NCI-H82 (cell line): Measurements from ENCODE around the gene DDX24.

ENCODE experiments used
- DNase-seq: peaks from one replicate; lab custom pipeline; 2025; lab: John Stamatoyannopoulos, UW

The DDX24 gene, protein sequence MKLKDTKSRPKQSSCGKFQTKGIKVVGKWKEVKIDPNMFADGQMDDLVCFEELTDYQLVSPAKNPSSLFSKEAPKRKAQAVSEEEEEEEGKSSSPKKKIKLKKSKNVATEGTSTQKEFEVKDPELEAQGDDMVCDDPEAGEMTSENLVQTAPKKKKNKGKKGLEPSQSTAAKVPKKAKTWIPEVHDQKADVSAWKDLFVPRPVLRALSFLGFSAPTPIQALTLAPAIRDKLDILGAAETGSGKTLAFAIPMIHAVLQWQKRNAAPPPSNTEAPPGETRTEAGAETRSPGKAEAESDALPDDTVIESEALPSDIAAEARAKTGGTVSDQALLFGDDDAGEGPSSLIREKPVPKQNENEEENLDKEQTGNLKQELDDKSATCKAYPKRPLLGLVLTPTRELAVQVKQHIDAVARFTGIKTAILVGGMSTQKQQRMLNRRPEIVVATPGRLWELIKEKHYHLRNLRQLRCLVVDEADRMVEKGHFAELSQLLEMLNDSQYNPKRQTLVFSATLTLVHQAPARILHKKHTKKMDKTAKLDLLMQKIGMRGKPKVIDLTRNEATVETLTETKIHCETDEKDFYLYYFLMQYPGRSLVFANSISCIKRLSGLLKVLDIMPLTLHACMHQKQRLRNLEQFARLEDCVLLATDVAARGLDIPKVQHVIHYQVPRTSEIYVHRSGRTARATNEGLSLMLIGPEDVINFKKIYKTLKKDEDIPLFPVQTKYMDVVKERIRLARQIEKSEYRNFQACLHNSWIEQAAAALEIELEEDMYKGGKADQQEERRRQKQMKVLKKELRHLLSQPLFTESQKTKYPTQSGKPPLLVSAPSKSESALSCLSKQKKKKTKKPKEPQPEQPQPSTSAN

GRCh38 chr14:94080621-94081385 is at the start of gene DDX24, which contains the start of gene IFI27L1:
DDX24 (minus strand) TSS chr14:94081202; CDS start chr14:94079742, 1,460 bp downstream.
IFI27L1 (plus strand) TSS chr14:94081310; CDS start chr14:94096938, 15,628 bp downstream.
- DNase-seq, result peak; percentile 92

DNA sequence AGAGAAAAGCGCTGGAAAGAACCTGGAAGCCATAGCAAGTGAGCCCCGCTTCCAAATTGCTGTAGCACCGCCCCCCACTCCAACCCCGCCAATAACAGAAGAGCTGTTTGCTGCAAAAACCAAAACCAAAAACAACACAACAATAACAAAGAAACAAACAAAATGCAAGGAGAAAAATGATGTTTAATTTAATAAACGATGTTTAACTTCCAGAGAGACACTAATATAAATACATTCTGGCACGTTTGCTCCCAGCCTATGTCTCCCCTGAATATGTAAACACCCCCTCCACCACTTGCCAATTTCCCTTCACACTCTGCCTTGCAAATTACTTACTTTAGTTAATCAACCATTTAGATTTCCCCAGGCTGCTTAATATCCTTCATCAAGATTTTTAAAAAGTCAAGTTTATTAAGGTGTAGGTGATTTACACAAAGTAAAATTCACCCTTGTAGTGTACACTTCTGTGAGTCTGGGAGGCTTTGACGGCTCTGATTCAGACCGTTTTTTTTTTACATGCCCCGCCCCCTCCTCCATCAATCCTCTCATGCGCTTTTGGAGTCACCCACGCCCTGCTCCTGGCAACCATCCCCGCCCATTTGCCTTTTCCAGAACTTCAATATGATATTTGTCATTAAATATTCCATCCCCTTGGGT is 48.9 kb upstream of the DDX24 start:
- peak; percentile 77 for DNase-seq

- peak; percentile 81 for DNase-seq
Observed at GRCh38 chr14:94129111-94129757, 48.2 kb upstream of the DDX24 start, which contains the start of gene IFI27L2. IFI27L2 (minus strand) TSS chr14:94129604; CDS start chr14:94129564, 40 bp downstream.

- no peak for DNase-seq
Observed at GRCh38 chr14:94128216-94128839, 47.3 kb upstream of the DDX24 start.

DNA sequence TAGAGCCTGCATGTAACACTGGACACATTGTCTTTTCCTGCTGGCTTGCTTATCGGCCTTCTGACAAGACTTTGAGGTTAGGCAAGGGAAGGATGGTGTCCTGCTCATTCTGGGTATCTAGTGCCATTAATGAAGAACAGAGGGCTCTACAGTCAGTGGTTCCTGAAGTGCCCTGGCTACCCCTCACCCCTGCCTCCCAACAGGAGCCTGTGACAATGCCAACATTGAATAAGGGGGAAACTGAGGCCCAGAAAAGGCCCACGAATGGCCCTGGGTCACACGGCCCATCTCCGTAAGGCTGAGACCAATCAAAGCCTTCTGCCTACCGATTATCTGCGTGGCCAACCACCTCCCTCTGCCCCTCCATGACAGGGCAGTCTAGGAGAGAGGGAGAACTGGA is 46.3 kb upstream of the DDX24 start:
- DNase-seq, result no peak

- DNase-seq, result no peak
Observed at GRCh38 chr14:94126800-94127199, 45.8 kb upstream of the DDX24 start.

GRCh38 chr14:94126419-94126677 is 45.3 kb upstream of the DDX24 start:
- no peak for DNase-seq

DNA sequence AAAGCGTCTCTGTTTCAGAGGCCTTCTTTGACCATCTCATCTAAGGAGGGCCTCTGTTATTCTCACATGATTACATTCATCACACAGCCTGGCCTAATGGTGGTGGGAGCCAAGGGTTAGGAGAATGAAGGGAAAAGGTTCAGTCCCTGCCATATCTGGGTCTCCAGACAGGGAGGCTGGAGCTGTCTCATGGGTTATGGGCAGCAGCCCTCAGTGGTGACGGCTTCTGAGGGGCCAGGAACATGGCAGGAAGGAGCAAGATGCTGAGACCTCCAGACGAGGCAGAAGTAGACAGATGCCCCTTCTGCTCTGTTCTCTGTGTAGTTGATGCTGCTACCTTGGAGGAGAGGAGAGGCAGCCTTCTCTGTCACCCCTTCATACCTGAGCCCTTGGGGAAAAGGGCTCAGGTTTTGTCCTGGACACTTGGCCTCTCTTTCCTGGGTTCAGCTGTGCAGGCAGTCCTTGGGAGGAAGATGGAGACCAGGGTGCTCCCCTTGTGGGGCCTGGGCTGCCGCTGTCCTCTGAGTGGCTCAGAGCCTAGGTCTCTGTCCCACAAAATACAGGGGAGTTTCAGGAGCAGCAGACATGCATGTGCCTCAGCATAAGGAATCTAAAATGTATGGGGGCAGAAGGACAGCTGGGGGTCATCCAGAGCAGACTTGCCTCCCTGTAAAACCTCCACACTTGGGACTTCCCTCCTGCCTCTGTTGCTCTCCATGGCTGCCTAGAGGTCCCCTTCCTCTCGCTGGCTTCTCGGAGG is 44.8 kb upstream of the DDX24 start:
- DNase-seq, result no peak

DNA sequence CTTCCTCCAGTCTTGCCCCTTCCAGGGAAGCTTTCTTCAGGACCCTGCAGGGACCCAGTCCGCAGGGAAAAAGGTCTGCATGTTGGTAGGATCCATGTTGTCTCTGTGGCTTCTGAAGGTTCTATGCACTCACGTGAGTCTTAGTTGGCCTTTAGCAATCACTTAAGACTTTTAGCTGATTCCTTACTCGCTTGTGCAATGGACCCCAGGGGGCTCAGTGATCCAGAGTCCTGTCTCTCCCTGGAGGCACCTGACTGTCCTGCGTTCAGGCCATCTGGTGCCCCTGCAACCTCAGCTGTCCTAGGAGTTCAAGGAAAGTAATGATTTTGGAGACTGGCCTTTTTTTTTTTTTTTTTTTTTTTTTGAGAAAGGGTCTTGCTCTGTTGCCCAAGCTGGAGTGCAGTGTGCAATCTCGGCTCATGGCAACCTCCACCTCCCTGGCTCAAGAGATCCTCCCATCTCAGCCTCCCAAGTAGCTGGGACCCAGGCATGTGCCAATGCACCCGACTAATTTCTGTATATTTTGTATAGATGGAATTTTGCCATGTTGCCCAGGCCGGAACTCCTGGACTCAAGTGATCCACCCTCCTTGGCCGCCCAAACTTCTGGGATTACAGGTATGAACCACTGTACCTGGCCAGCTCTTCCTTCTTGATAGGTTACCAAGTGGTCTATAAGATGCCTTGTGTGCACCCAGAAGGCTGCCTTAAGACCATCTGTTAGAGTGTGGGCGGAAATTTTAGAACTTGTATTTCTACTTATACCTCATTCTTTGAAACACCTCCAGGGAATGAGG is 43.8 kb upstream of the DDX24 start:
- no peak for DNase-seq

DNA sequence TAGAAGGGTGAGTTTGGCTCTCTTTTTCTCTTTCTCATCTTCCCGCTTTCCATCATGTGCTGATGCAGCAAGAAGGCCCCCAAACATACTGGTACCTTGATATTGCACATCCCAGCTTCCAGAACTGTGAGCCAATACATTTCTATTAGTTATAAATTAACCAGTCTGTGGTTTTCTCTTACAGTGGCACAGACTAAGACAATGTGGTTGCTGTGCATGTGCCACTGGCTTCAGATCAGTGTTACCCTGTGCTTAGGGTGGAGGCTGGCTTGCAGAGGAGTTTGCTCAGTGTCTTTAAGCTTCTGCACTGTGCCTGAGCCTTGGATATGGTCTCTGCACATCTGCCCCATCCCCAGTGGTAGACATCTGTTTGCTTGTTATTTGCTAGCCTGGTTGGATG is 42.9 kb upstream of the DDX24 start:
- no peak for DNase-seq

DNA sequence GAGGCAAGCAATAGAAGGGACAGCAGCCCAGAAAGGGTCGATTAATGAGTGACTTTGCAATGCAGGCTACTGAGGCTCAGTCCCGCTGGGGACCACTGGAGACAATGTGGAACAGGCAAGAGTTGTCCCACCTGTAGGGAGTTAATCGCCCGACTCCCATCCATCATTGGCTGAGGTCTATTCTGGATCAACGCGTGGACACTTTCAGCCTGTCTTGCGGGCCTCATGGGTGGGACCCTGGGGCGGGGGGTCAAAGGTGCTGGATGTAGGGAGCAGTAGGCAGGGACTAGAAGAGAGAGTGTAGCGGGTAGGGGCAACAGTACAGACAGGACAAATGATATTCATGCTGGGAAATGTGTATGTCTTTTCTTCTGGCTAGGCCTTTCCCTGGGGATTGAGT is 42.3 kb upstream of the DDX24 start:
- DNase-seq, result no peak

- no peak for DNase-seq
Observed at GRCh38 chr14:94122438-94122837, 41.4 kb upstream of the DDX24 start.

- DNase-seq, result no peak
Observed at GRCh38 chr14:94121485-94121884, 40.5 kb upstream of the DDX24 start.

DNA sequence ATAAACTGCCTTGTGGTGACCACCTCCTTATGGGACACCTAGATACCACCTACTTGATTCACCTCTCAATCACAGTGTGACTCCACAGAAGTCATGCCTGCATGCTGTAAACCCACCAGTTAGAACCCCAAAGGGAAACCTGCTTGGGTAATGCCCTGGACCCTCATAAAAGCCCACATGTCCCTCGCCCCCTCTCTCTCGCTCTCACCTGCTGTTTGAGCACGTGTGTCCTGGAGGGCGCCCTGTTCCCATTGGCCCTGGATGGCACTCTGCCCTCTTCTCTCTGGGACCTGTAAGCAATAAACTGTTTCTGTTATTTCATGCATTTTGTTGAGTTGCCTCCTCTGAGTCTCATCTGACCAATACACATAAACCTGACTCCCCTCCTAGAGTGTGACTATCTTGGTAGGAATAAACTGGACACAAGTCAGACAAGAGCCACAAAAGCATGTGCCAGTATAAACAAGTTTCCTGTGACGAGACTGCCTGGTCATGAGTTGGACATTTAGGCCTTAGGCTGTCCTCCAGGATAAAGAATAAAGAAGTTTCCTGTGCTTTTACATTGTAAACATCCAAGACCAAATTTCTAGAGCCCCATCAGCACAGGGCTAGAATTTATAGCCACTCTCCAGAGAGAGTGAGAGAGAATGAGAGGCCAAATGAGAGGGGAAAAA is 39.8 kb upstream of the DDX24 start:
- no peak for DNase-seq

GRCh38 chr14:94119071-94119470 is 38.1 kb upstream of the DDX24 start:
- no peak for DNase-seq

DNA sequence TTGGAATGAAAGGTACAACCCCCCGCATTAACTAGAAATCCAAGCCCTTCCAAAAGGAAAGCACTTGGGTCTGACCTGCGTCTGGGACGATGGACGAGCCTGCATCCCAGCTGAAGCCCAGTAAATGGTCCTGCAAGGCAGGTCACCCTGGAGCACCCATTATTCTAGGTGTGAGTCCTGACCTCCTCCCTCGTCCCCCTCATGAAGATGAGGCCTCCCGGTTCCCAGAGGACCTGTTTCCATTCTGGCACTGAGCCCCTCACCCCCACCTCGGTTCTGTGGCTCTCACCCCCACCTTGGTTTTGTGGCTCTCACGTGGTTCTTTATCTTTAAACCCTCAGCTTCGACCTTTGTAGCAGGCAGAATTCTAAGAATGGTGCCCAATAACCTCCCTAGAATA is 36.9 kb upstream of the DDX24 start:
- no peak for DNase-seq

GRCh38 chr14:94116701-94117100 is 35.7 kb upstream of the DDX24 start:
- DNase-seq, result no peak

- no peak for DNase-seq
Observed at GRCh38 chr14:94115631-94116030, 34.6 kb upstream of the DDX24 start.
